IPS-20b (cell line): ENCODE data around the gene ABI2.
"Not testable (repeated sequence)": the region's sequence is repeated elsewhere in the genome, so short reads cannot be mapped to it uniquely, and the experiment has no call there.

Source experiments
- H3K27ac ChIP-seq: one replicate; pipeline ENCODE4 v1.5.1; 2013; ENCODE audit warnings: low read length
- H3K27me3 ChIP-seq: 2 replicates; pipeline ENCODE4 v1.6.1; 2013; ENCODE audit warnings: mild to moderate bottlenecking, low read length, inconsistent platforms; ENCODE audit not compliant: insufficient read depth
- H3K36me3 ChIP-seq: 2 replicates; pipeline ENCODE4 v1.6.1; 2013; ENCODE audit warnings: low read depth, mild to moderate bottlenecking, inconsistent platforms, low read length, moderate library complexity; ENCODE audit not compliant: insufficient read depth
- H3K4me1 ChIP-seq: 2 replicates; pipeline ENCODE4 v1.6.1; 2013; ENCODE audit warnings: mild to moderate bottlenecking, control low read depth, inconsistent platforms, low read length, moderate library complexity; ENCODE audit not compliant: insufficient read depth
- H3K4me3 ChIP-seq: 2 replicates; pipeline ENCODE4 v1.5.1; 2013; ENCODE audit warnings: mild to moderate bottlenecking, low read length, inconsistent platforms
- H3K9ac ChIP-seq: 2 replicates; pipeline ENCODE4 v1.6.1; 2013; ENCODE audit warnings: low read depth, mild to moderate bottlenecking, inconsistent platforms, low read length, moderate library complexity
- H3K9me3 ChIP-seq: 2 replicates; pipeline ENCODE4 v1.6.1; 2013; ENCODE audit warnings: mild to moderate bottlenecking, low read depth, low read length, inconsistent platforms; ENCODE audit not compliant: insufficient read depth

The ABI2 gene

GRCh38 chr2:203360833-203361430 is 32.7 kb downstream of the ABI2 start:
- Histone ChIP-seq H3K9ac (no peak overlapping the region), H3K27ac (no peak overlapping the region), H3K27me3 (no peaks in the 10 kb centered on the region), H3K4me1 (no peaks in the 10 kb centered on the region), H3K4me3 (no peak overlapping the region), H3K36me3 (0 out of 2 replicates have a peak, but pooled peaks cover 3% of the 10 kb centered on the region), H3K9me3 (no peaks in the 10 kb centered on the region)

GRCh38 chr2:203361495-203361894 is 33.3 kb downstream of the ABI2 start:
- Histone ChIP-seq H3K27ac (no peak overlapping the region), H3K4me3 (no peak overlapping the region), H3K36me3 (peaks cover 6% of the 10 kb centered on the region; the same call in 1 of the 2 replicates), H3K9ac (no peak overlapping the region), H3K4me1 (no peaks in the 10 kb centered on the region), H3K9me3 (no peaks in the 10 kb centered on the region), H3K27me3 (no peaks in the 10 kb centered on the region)

- no peaks in the 10 kb centered on the region for H3K4me1 ChIP-seq
- H3K9ac ChIP-seq, result no peak overlapping the region
- peaks cover 10% of the 10 kb centered on the region for H3K36me3 ChIP-seq
- H3K4me3 ChIP-seq, result no peak overlapping the region
- no peak overlapping the region for H3K27ac ChIP-seq
- H3K9me3 ChIP-seq, result no peaks in the 10 kb centered on the region
- H3K27me3 ChIP-seq, result no peaks in the 10 kb centered on the region
Measured at GRCh38 chr2:203361922-203362321, 33.7 kb downstream of the ABI2 start.

GRCh38 chr2:203366639-203367466 is 38.7 kb downstream of the ABI2 start:
- peaks cover 39% of the 10 kb centered on the region for H3K36me3 ChIP-seq
- H3K27me3 ChIP-seq, result no peaks in the 10 kb centered on the region
- H3K9ac ChIP-seq, result no peak overlapping the region

GRCh38 chr2:203372706-203373105 is 44.5 kb downstream of the ABI2 start:
- H3K36me3 ChIP-seq, result peaks cover 26% of the 10 kb centered on the region
- not testable (repeated sequence) for H3K27me3 ChIP-seq, H3K4me1 ChIP-seq, H3K9me3 ChIP-seq, H3K27ac ChIP-seq, H3K4me3 ChIP-seq, H3K9ac ChIP-seq

More at GRCh38 chr2:203366639-203367466, 38.7 kb downstream of the ABI2 start:
- Histone ChIP-seq H3K4me1 (no peaks in the 10 kb centered on the region), H3K9me3 (no peaks in the 10 kb centered on the region), H3K4me3 (no peak overlapping the region), H3K27ac (no peak overlapping the region)

GRCh38 chr2:203376173-203376572 is 48.0 kb downstream of the ABI2 start:
- H3K36me3 ChIP-seq, result peaks cover 11% of the 10 kb centered on the region

GRCh38 chr2:203379156-203379555 is 51.0 kb downstream of the ABI2 start:
- H3K27ac ChIP-seq, result no peak overlapping the region
- no peak overlapping the region for H3K4me3 ChIP-seq
- H3K4me1 ChIP-seq, result no peaks in the 10 kb centered on the region
- H3K36me3 ChIP-seq, result peaks cover 20% of the 10 kb centered on the region
- no peaks in the 10 kb centered on the region for H3K9me3 ChIP-seq
- no peak overlapping the region for H3K9ac ChIP-seq
- no peaks in the 10 kb centered on the region for H3K27me3 ChIP-seq

More at GRCh38 chr2:203376173-203376572, 48.0 kb downstream of the ABI2 start:
- H3K4me3 ChIP-seq, result no peak overlapping the region
- H3K9ac ChIP-seq, result no peak overlapping the region
- H3K27me3 ChIP-seq, result no peaks in the 10 kb centered on the region
- H3K9me3 ChIP-seq, result no peaks in the 10 kb centered on the region
- H3K4me1 ChIP-seq, result no peaks in the 10 kb centered on the region
- H3K27ac ChIP-seq, result no peak overlapping the region

- H3K27ac ChIP-seq, result no peak overlapping the region
- no peak overlapping the region for H3K4me3 ChIP-seq
- H3K27me3 ChIP-seq, result no peaks in the 10 kb centered on the region
- no peak overlapping the region for H3K9ac ChIP-seq
- no peaks in the 10 kb centered on the region for H3K4me1 ChIP-seq
- peaks cover 23% of the 10 kb centered on the region for H3K36me3 ChIP-seq
- no peaks in the 10 kb centered on the region for H3K9me3 ChIP-seq
Measured at GRCh38 chr2:203383038-203383437, 54.8 kb downstream of the ABI2 start.

GRCh38 chr2:203388153-203388552 is 60.0 kb downstream of the ABI2 start:
- not testable (repeated sequence) for H3K9me3 ChIP-seq, H3K27ac ChIP-seq, H3K9ac ChIP-seq, H3K27me3 ChIP-seq, H3K4me3 ChIP-seq, H3K4me1 ChIP-seq
- H3K36me3 ChIP-seq, result peaks cover 28% of the 10 kb centered on the region

- Histone ChIP-seq H3K9me3 (no peaks in the 10 kb centered on the region; the same call in 1 of the 2 replicates), H3K27me3 (no peaks in the 10 kb centered on the region), H3K36me3 (peaks cover 64% of the 10 kb centered on the region), H3K4me1 (no peaks in the 10 kb centered on the region), H3K27ac (no peak overlapping the region), H3K9ac (no peak overlapping the region), H3K4me3 (no peak overlapping the region)
Measured at GRCh38 chr2:203394519-203395227, 66.5 kb downstream of the ABI2 start.

- peaks cover 67% of the 10 kb centered on the region for H3K36me3 ChIP-seq
Measured at GRCh38 chr2:203395858-203396257, 67.7 kb downstream of the ABI2 start.

More at GRCh38 chr2:203395858-203396257, 67.7 kb downstream of the ABI2 start:
- H3K9me3 ChIP-seq, result no peaks in the 10 kb centered on the region; the same call in 1 of the 2 replicates
- H3K27me3 ChIP-seq, result no peaks in the 10 kb centered on the region
- no peak overlapping the region for H3K4me3 ChIP-seq
- H3K27ac ChIP-seq, result no peak overlapping the region
- no peak overlapping the region for H3K9ac ChIP-seq
- H3K4me1 ChIP-seq, result no peaks in the 10 kb centered on the region
